Vagina (tissue), 2 donors: ENCODE data around the gene FAM120A.

Experiments used
- POLR2A ChIP-seq, 2 donors: fragments of 450-650 bp; IDR thresholded peaks; one replicate each; pipeline ENCODE4 v1.6.1; 2017; ENCODE audit warnings: antibody characterized with exemption in 2 of 2, mild to moderate bottlenecking in 2 of 2, moderate library complexity in 2 of 2
- POLR2AphosphoS5 ChIP-seq, 2 donors: sonication (generic); formaldehyde crosslinking; IDR thresholded peaks; one replicate each; pipeline ENCODE4 v1.9.0; 2017; ENCODE audit warnings: antibody characterized with exemption in 2 of 2, mild to moderate bottlenecking in 2 of 2, low read depth in 1 of 2; ENCODE audit not compliant: insufficient read depth in 1 of 2
- TF ChIP-seq, protein P1 (sequence below), 3 experiments: fragments of 450-650 bp in 2 of 3; fragments of 200-600 bp in 1 of 3; sonication (generic) in 1 of 3; IDR thresholded peaks; one replicate each; pipeline ENCODE4 v1.5.1; 2017 to 2019; ENCODE audit warnings: antibody characterized with exemption in 3 of 3, mild to moderate bottlenecking in 2 of 3, moderate library complexity in 2 of 3

DNA sequence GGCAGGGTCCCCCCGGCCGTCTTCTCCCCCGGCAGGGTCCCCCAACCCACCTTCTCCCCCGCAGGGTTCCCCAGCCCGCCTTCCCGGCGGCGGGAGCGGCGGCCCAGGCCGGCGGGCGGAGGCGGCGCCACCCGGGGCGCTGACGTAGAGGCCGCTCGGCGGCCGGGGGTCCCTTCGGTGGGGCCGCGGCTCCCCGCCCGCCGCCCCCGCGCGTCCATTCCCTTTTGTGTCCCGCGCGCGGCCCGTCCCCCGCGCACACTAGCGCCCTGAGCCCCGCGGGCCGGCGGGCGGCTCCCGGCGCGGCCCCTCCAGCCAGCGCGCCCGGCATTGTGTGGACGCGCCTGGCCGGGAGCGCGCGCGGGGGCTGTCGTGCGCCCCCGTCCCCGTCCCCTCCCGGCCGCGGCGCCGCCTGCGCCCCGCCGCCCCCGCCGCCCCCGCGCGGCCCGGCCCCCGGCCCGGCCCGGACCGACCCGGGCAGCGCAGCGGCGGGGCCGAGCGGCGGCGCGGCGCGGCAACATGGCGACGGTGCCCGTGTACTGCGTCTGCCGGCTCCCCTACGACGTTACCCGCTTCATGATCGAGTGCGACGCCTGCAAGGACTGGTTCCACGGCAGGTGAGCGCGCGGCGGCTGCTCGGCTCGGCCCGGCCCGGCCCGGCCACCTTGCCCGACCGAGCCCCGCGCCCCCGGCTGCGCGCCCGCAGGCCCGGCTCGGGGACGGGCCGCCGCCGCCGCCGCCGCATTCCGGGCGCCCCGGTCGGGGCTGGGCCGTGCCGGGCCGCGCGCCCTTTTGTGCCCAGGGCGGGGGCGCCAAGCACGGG, 125.0 kb downstream of the FAM120A start, which contains the start of gene PHF2:
- TF ChIP-seq, protein P1, sequence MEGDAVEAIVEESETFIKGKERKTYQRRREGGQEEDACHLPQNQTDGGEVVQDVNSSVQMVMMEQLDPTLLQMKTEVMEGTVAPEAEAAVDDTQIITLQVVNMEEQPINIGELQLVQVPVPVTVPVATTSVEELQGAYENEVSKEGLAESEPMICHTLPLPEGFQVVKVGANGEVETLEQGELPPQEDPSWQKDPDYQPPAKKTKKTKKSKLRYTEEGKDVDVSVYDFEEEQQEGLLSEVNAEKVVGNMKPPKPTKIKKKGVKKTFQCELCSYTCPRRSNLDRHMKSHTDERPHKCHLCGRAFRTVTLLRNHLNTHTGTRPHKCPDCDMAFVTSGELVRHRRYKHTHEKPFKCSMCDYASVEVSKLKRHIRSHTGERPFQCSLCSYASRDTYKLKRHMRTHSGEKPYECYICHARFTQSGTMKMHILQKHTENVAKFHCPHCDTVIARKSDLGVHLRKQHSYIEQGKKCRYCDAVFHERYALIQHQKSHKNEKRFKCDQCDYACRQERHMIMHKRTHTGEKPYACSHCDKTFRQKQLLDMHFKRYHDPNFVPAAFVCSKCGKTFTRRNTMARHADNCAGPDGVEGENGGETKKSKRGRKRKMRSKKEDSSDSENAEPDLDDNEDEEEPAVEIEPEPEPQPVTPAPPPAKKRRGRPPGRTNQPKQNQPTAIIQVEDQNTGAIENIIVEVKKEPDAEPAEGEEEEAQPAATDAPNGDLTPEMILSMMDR (IDR thresholded peaks at IDR 0.05), result no peak
- TF ChIP-seq POLR2A (IDR thresholded peaks at IDR 0.05), result no peak
- no peak for TF ChIP-seq POLR2AphosphoS5 (IDR thresholded peaks at IDR 0.05; ENCODE audit: insufficient read depth in 1 of 2, low read depth in 1 of 2)
